Measurements from ENCODE around the gene FHIT. TPM values are rescaled to one million over a fixed set of nuclear protein-coding genes. Genes with fewer than 3 reads are reported as not detected.

FHIT gene
- total and polyA plus RNA-seq, 2 of the 4 experiments (the other 2 are of a cell fraction), result 0.07 TPM; not detected in 1

- Histone ChIP-seq H3K79me1 (ENCODE audit: low read depth in 1 of 2, low read length in 2 of 2) (no peaks in the 10 kb centered on the region), H3K9me3 (ENCODE audit: control insufficient read depth, insufficient read depth, low read length) (no peaks in the 10 kb centered on the region), H4K5ac (ENCODE audit: low read depth, low read length) (no peak overlapping the region), H2BK5ac (ENCODE audit: low read depth, low read length, poor library complexity, severe bottlenecking) (no peak overlapping the region), H3K9ac (ENCODE audit: low read depth, low read length) (no peak overlapping the region), H3K56ac (ENCODE audit: extremely low read depth, insufficient read depth, low read length) (no peak overlapping the region), H3K23ac (ENCODE audit: low read depth, low read length) (no peak overlapping the region), H3K36me3 (ENCODE audit: control insufficient read depth, insufficient read depth, low read length) (no peaks in the 10 kb centered on the region), H3K27ac (ENCODE audit: insufficient read depth, low read length) (no peak overlapping the region), H2AFZ (replicated peaks; ENCODE audit: low read length, poor library complexity) (no peak overlapping the region), H3K18ac (ENCODE audit: low read depth, low read length) (no peak overlapping the region), H3K4me3 (ENCODE audit: insufficient read depth, low read depth, low read length) (no peak overlapping the region), H4K91ac (ENCODE audit: insufficient read depth, low read depth, low read length) (no peak overlapping the region), H4K20me1 (ENCODE audit: insufficient read depth, low read length) (no peaks in the 10 kb centered on the region), H2BK20ac (ENCODE audit: low read depth, low read length) (no peak overlapping the region), H3K27me3 (ENCODE audit: control insufficient read depth, insufficient read depth, low read length) (no peaks in the 10 kb centered on the region), H3K4ac (ENCODE audit: low read depth, low read length) (no peak overlapping the region), H2BK15ac (ENCODE audit: low read depth, low read length) (no peak overlapping the region), H3K9me1 (ENCODE audit: insufficient read depth, low read length) (no peaks in the 10 kb centered on the region), H3K4me1 (ENCODE audit: control insufficient read depth, insufficient read depth, low read length) (no peaks in the 10 kb centered on the region), H3K14ac (replicated peaks; ENCODE audit: low read depth, low read length) (no peak overlapping the region), H2BK120ac (ENCODE audit: low read depth, low read length) (no peak overlapping the region), H3K4me2 (ENCODE audit: low read depth, low read length) (no peak overlapping the region), H2AK9ac (replicated peaks; ENCODE audit: low read depth, low read length, poor library complexity) (no peak overlapping the region), H4K8ac (ENCODE audit: low read depth in 2 of 2, low read length in 2 of 2) (no peak overlapping the region), H2AK5ac (ENCODE audit: low read depth, low read length) (no peak overlapping the region)
- ATAC-seq (ENCODE audit: low read depth), result no peak
- BruUV-seq (replicated peaks), result no TSS peak
- in situ Hi-C loops (cut with MboI; ENCODE audit: low sequenced_read_pairs), result no loop called here
- POLR2A ChIA-PET (ENCODE audit: unreplicated experiment), result no interaction called here
- DNase-seq, result no peak
- no peak for TF ChIP-seq SMC3 (IDR thresholded peaks at IDR 0.05; ENCODE audit: low read depth, low read length)
- no peak for TF ChIP-seq CHD1 (IDR thresholded peaks at IDR 0.05; ENCODE audit: low read depth, low read length)
- TF ChIP-seq POLR2A (IDR thresholded peaks at IDR 0.05; ENCODE audit: low read depth, low read length), result no peak
- no peak for TF ChIP-seq MXI1 (IDR thresholded peaks at IDR 0.05; ENCODE audit: borderline replicate concordance, low read depth, low read length)
- no peak for TF ChIP-seq BHLHE40 (IDR thresholded peaks at IDR 0.05; ENCODE audit: low read depth, low read length)
- TF ChIP-seq MAZ (IDR thresholded peaks at IDR 0.05; ENCODE audit: borderline replicate concordance, low read depth, low read length), result no peak
- no peak for TF ChIP-seq RCOR1 (IDR thresholded peaks at IDR 0.05; ENCODE audit: insufficient replicate concordance, low read length)
- CTCF ChIA-PET, result no interaction called here
- intact Hi-C loops (cut with micrococcal nuclease), result no loop called here
- dilution Hi-C loops (cut with HindIII; ENCODE audit: low sequenced_read_pairs, unreplicated experiment), result no loop called here
Measured at GRCh38 chr3:61158667-61159066, 92.6 kb downstream of the FHIT start.
